HK-2 (cell line): ENCODE results near the gene TP53.

Experiments
- DNase-seq: peaks from one replicate; pipeline ENCODE4 v3.0.0-alpha.2; 2018; ENCODE audit not compliant: unreplicated experiment

Gene TP53

DNA sequence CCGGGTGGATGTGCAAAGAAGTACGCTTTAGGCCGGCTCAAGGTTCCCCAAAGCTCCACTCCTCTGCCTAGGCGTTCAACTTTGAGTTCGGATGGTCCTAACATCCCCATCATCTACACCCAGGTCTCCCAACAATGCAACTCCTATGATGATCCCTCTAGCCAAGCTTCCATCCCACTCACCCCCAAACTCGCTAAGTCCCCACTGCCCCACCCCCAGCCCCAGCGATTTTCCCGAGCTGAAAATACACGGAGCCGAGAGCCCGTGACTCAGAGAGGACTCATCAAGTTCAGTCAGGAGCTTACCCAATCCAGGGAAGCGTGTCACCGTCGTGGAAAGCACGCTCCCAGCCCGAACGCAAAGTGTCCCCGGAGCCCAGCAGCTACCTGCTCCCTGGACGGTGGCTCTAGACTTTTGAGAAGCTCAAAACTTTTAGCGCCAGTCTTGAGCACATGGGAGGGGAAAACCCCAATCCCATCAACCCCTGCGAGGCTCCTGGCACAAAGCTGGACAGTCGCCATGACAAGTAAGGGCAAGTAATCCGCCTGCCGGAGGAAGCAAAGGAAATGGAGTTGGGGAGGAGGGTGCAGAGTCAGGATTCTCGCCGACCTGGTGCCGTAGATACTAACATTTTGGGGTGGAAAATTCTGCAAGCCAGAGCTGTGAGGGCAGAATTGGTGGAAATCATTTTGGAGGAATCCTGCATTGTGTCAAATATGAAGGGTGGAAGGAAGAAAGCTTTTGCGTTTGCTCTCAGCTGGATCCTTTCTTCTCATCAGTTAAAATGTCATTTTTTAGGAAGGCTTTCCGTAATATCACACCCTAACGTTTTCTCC lies at the start of gene TP53:
TSS of gene TP53 (minus strand) at position 419 of the 836 bp plus-strand sequence. CDS start 10,896 bp downstream, outside the sequence.
- DNase-seq, result peak; percentile 87

DNA sequence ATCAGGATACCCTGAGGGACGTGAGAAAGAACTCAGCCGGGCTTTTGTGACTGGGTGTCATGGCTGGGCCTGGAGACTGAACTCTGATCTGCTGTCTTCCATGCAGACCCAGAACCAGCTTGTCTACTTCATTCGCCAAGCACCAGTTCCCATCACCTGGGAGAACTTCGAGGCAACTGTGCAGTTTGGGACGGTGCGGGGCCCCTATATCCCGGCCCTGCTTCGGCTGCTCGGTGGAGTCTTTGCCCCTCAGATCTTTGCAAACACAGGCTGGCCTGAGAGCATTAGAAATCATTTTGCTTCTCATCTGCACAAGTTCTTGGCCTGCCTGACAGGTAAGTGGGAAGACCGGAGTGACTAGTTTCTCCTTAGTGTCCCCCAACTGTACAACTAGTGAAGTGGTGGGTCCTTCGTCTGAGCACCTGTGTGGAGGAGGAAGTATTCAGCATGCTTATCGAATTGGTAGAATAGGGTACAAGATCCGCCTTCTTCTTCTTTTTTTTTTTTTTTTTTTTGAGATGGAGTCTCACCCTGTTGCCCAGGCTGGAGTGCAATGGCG lies 45.8 kb upstream of the TP53 start:
- DNase-seq, result no peak

DNA sequence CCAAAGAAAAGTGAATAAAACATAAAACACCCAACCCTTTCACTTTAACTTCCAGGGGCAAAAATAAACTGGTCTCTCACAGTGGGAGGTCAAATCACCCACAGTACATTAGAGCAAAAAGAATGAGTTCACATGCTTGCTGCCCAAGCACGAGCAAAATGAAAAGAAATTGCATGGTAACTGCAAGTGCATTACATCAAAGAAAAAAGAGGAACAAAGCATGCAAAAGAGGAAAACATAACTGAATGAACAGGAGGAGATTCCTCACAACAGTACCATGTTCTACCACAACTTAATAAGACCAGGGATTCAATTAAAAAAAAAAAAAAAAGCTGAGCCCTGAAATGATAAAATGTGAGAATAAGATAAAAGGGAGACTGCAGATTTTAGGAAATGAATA lies 42.5 kb upstream of the TP53 start:
- no peak for DNase-seq

DNA sequence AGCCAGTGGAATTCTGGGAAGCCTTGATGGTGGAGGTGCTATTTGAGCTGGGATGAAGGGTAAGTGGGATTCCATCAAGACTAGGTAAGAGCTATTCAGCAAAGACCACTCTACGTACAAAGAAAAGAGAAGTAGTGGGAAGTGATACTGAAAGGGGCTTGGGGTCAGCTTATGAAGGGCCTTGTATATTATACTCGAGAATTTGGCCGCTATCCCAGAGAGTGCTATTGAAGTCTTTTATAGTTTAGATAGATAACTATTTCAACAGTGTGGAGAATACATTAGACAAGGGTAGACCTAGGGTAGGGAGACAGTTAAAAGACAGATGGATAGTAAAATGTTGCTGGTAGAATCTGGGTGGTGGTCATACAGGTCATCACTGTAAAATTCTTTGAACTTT lies 40.6 kb upstream of the TP53 start:
- no peak for DNase-seq

DNA sequence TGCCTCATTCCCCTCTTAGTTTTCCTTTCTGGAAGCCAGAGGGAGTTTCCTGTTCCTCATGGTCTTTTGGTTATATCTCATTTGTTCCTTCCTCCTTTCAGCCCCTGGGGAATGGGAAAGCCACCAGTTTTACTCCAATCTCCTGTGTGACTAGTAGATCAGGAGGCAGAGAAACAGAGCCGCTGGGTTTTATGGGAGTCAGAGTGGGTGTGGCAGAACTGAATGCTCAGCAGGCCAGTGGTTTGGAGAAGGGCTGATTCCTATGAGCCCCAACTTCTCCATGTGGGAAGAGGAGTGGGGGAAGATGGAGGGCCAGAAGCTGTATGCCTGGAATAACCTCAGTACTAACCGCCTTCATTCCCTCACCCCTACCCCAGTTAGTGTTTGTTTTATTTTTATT lies 34.3 kb upstream of the TP53 start:
- no peak for DNase-seq

DNA sequence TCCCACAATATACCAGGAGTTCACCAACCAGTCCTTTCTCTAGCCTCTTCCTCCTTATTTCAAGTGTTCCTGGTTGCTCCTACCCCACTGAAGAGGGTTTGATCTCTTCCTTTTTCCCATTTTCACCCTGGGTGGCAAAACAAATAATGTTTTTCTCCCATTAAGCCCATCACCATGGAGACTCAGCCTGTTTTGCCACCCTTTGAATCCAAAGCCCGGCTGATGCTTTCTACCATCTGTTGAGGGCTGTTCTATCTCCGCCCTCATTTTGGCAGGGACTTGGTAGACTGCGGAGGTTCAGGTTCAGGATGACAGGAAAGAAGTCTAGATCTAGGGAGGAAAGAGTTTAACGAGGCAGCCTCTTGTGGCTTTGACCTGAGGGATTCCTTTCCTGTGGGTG lies 32.8 kb upstream of the TP53 start:
- no peak for DNase-seq

DNA sequence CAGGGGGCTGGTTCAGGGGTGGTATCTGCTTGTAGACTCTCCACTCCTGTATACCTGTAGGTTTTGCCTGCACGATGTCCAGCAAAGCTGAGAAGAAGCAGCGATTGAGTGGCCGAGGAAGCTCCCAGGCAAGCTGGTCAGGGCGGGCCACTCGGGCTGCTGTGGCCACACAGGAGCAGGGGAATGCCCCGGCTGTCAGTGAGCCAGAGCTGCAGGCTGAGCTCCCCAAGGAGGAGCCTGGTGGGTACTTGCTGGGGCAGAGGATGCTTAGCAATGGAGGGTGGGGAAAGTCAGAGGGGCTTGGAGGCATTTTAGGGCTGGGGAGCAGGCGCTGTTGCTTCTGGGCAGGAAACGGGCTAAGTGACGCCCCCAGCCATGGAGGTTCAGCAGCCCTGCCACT lies 32.4 kb upstream of the TP53 start:
- DNase-seq, result no peak

DNA sequence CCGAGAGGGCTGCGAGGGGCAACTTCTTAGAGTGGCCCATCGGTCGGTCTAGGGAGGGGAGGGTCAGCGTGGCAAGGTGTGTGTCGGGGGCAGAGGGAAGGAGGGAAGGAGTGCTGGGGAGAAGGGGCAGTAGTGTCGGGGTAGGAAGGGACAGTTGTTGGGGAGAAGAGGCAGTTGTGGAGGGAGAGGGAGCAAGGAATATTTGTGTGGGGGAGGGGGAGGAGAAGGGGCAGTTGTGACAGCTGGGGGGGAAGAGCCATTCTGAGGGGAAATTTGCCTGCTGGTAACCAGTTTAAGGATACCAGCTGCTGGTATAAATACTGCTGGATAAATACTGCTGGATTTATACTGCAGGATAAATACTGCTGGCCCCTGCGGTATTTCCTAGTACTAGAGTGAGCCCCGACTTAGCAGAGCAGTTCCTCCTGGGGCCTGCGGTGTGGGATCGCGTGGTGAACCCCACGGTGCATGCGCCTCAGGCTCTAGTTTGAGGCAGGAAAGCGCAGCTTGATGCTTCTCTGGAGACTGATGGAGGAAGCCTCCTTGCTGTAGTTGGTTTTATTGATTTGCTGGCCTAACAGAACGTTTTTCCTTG lies 30.6 kb upstream of the TP53 start:
- no peak for DNase-seq

DNA sequence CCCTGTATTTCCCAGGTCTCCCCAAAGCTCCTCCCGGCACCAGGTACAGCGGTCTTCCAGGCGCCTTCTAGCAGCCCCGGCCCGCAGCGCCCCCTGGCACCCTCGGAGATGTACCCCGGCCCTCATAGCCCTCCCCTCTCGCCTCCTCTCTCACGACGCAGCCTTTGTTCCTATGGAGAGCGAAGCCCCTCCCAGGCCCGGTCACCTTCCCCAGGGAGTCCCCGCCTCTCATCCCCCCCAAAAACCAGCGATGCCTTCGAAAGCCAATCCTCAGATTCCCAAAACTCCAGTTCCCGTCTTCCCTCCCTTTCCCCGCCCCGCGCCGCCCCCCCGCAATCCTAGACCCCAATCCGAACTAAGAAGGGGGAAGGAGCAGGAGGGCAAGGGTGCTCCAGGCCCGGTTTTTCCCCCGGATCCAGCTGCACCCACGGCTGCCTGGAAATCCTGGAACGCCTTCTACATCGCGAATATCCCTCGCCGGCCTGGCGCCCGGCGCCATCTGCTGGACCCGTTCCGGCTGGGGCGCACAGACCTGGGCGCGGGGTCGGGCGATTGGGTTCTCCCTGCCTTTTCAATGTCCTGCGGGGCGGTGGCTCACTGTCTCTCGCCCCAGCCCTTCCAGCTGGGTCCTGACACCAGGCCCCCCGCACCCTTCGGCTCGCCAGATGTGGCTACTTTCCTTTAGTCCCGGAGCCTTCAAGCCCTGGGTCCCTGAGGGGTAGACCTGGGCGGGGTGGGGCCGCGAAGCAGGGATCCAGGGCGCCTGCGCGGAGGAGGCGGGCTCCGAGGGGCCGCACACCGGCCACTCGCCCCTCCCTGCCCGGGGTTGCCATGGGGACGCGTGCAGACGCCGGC lies 29.8 kb upstream of the TP53 start, which contains the start of gene DNAH2:
TSS of gene DNAH2 (plus strand) at position 844 of the 855 bp plus-strand sequence. CDS start 1,991 bp downstream, outside the sequence.
- DNase-seq, result peak; percentile 82

DNA sequence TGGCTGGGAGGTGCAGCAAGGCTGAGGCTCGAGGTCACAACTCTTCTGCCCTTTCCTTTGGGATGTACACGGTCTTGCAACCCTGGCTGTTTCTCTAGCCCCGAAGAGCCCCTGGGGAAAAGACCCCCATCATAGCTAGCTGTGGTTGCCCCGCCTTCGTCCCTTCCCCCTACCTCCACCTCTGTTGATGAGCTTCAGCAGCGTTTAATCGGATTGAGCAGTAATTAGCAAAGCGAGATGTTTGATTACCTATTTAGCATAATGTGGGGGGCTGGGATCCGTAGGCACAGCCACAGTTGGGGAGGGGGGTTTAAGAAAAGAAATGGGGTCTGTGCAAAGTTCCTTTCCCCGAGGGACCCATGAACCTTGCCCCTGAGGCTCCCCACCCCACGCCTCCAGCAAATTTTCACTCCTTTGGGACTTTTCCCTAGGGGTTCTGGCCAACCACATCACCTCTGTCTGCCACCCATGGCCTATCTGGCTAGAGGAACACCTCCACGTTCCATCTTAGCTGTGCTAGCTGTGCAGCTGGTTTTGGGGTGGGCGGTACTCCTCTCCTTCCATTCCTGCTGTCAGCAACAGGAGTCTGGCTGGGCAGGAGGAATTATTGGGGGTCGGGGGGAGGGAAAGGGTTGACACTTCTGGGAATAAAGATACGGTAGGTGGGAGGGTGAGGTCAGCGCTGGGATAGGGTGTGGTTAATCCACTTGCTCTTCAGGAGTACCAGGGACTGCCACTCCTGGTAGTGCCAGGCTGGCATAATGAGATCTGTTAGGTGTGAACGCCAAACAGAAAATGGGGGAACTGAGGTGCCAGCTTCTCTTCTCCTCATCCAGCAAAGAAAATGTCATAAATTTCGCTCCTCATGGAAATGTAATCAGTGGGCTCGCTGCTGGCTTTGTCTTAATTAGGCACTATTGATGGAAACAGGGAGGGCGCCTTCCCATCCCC lies 28.9 kb upstream of the TP53 start:
- no peak for DNase-seq

DNA sequence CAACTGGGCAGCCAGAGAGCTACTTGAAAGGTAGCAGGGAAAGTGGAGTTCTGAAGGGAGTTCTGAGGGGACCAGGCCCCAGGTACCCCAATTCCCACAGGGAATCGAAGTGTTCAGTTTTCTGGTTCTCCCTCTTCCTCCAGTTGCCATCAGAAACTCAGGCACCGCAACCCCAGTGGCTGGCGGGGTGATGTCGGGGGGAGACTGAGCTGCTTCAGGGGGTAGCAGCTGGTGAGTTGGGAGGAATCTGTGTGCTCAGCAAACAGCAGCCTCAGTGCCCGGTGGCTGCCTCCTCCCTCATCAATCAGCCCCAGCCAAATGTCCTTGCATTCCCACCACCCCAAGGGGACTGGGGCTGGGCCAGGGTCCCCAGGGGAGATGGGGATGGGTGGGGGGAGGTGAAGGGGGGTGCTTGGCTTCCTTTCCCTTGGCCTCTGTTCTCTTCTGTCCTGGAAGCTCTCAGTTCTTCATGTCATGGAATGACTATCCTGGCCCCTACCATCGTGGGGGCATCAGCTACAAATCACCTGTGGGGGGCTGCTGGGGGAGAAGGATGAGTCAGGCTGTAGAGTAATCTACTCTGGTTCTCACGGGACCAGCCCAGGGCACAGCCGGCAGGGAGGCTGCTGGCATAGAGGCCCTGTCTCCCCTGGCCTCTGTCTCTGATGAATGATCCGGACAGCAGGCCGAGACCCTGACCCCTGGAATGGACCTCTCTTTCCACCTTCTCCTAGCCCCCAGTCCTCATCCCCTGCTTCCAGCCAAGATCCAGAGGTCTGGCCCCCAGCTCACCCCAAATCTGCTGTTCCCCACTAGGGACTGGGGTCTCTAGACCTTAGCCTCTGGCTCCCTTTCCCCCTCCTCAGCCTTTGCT lies 27.7 kb upstream of the TP53 start:
- DNase-seq, result no peak

DNA sequence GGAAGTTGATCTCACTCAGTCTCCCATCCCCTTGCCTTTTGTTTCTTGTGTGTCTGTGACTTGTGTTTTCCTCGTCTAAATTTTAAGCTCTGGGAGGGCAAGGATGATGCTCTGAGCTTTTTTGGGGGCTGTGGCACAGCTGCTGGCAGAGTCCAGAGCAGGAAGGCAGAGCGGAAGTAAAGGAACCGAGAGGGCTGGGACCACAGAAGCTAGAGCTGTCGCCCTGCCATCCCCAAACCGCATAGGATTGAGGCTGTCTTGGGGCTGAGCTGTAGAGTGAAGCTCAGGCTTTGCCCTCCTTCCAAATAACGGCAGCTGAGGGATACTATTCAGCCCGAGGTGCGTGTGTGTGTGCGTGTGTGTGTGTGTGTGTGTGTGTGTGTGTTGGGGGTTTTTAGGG lies 26.5 kb upstream of the TP53 start:
- no peak for DNase-seq

DNA sequence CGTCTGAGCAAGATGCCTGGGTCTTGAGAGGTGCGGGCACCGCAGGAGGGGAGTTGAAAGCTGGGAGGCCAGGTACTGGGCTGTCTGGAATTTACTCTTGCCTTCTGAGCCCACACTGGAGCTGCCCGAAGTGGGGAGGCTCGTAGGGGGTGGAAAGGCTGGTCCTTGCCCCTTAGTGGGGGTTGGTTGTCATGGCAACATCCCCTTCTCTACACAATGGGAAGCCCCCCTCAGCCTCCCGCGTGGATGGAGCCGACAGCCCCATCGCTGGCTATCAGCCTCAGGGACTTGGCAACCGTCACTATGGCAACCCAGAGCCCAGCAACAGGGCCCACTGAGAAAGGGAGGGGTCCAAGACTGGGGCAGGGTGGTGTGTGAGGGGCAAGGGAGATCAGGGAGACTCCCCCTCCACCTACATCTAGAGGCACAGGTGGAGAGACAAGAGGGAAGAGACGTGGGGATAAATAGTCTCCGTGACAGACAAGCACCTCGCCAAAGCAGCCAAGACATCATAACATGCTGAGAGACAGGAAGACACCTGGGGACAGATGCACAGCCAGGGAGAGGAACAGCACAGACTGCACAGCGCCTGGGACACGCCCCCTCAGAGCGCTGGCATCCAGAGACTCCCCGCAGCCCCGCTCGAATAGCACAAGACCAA lies 25.0 kb upstream of the TP53 start:
- DNase-seq, result no peak

DNA sequence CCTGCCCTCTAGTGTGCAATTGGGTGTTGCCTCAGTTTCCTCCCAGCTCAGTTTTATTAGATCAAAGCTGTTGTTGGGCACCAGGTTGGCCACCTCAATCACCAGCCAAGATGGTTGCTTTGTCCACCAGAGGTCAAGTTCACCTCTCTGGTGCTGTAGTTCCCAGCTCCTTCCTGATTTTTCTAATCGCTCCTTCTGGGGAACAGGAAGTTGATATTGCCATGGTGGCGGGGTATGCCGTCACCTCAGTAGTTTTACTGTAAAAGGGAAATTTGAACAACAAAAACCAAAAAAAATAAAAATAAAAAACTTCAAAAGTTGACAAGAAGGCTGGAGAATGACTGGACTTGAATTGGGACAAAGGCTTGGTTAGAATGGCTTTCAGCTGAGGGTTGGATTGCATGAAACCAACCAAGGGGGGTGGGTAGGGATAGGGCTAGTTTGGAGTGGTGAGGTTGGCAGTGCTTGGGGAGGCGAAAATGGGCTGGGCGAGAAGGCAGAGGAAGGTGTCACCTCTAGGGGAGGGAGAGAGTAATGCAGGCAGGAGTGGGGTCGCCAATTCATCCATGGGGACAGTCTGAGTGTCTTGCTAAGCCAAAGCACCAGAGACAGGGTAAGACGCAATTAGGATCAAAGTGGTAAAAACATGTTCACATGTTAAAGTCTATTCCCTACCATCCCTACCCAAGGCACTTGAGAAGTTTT lies 23.9 kb upstream of the TP53 start:
- DNase-seq, result no peak

DNA sequence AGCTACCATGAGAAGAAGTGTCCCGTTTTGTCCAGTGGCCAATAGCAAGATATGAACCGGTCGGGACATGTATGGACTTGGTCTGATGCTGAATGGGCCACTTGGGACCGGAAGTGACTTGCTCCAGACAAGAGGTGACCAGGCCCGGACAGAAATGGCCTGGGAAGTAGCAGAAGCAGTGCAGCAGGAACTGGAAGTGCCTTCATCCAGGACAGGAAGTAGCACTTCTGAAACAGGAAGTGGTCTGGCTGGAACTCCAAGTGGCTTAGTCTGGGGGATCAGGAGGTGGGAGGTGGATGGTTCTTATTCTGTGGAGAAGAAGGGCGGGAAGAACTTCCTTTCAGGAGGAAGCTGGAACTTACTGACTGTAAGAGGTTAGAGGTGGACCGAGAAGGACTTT lies 23.0 kb upstream of the TP53 start:
- DNase-seq, result no peak

DNA sequence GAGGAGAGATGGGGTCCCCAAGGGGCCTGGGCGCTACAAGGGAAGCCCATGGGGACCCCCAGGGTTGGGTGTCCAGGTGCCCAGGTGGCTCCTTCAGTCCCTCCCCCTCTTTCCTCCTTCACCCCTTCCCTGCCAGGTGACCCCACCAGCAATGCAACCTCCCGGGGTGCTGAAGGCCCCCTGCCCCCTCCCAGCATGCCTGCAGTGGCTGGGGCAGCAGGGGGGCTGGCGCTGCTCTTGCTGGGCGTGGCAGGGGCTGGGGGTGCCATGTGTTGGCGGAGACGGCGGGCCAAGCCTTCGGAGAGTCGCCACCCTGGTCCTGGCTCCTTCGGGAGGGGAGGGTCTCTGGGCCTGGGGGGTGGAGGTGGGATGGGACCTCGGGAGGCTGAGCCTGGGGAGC lies 21.7 kb upstream of the TP53 start:
- DNase-seq, result no peak

DNA sequence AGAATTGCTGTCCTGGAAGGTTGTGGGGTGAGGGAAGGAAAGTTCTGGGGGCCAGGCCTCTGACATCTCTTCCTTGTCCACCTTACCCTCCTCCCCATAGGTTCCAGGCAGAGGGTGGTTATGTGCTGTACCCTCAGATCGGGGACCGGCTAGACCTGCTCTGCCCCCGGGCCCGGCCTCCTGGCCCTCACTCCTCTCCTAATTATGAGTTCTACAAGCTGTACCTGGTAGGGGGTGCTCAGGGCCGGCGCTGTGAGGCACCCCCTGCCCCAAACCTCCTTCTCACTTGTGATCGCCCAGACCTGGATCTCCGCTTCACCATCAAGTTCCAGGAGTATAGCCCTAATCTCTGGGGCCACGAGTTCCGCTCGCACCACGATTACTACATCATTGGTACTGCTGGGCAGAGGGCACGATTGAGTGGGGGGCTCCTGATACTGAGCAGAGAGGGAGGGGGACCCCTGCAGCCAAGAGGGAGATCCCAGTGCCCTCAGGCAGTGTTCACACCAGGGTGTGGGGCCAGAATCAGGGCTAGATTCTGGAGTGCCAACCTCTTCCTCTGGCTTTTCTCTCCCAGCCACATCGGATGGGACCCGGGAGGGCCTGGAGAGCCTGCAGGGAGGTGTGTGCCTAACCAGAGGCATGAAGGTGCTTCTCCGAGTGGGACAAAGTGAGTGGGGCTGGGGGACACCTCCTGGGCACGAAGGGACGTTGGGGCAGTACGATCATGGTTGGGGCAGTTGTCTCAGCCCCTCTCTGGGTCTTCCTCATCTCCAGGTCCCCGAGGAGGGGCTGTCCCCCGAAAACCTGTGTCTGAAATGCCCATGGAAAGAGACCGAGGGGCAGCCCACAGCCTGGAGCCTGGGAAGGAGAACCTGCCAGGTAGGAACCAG lies 20.8 kb upstream of the TP53 start:
- no peak for DNase-seq

DNA sequence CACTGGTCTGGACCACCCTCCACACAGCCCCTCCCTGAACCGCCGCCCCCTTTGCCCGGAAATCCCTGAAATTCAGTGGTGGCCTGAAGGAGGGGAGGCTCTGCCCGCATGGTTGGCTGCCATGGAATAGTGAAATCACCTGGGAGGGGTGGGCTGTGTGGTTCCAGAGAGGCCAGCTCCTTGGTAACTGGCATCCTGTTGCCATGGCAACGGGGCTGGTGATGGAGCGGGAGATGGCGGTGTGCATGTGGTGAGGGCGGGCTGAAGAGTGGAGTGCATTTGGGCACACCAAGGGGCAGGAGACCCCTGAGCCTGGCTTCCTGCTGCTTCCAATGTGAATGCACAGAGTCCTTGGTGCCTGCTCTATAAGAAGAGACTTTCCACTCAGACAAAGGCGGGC lies 20.2 kb upstream of the TP53 start:
- DNase-seq, result no peak
